PC-9 (cell line): ENCODE results near the gene CRYBG1.

ENCODE experiments used
- EZH2 ChIP-seq: fragments of 200-600 bp; sonication (generic); IDR thresholded peaks from 2 replicates; pipeline ENCODE4 v1.8.0; 2017; ENCODE audit warnings: antibody characterized with exemption, low read depth
- TF ChIP-seq, protein P1 (sequence below): fragments of 200-600 bp; sonication (generic); conservative IDR thresholded peaks from 2 replicates; pipeline ENCODE4 v1.6.1; 2017; ENCODE audit warnings: mixed run types, antibody characterized with exemption, mild to moderate bottlenecking, moderate library complexity

DNA sequence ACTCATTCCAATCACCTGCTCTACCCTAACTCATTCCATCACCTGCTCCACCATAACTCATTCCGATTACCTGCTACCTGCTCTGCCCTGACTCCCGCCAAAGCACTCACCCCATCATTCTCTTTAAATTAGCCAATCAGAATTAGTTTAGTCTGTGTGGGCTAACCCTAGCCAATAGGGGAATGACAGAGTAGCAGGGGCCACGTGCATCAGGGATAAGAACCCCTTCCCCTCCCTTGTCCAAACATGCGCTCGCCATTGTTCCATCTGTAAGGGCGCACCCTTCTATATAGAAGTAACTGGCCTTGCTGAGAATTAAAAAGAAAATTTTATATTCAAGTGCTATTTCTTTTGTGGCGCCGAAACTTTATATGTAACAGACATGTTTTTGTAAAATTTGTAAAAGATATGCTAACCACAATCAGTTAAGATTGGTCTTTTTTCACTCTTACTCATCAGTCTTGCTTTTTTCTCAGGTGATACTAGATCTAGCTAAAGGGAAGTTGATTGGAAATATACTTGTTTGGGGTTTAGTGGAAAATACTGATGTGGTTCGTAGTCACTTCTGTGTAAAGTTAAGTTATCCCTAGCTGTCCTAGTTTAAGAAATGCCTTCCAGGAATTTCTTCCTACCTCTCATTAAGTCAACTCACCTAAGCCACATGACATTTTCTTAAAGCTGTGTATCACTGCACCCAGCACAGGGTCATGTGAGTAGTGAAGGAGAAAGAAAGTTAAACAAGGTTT is 252.3 kb downstream of the CRYBG1 start:
- TF ChIP-seq, protein P1, sequence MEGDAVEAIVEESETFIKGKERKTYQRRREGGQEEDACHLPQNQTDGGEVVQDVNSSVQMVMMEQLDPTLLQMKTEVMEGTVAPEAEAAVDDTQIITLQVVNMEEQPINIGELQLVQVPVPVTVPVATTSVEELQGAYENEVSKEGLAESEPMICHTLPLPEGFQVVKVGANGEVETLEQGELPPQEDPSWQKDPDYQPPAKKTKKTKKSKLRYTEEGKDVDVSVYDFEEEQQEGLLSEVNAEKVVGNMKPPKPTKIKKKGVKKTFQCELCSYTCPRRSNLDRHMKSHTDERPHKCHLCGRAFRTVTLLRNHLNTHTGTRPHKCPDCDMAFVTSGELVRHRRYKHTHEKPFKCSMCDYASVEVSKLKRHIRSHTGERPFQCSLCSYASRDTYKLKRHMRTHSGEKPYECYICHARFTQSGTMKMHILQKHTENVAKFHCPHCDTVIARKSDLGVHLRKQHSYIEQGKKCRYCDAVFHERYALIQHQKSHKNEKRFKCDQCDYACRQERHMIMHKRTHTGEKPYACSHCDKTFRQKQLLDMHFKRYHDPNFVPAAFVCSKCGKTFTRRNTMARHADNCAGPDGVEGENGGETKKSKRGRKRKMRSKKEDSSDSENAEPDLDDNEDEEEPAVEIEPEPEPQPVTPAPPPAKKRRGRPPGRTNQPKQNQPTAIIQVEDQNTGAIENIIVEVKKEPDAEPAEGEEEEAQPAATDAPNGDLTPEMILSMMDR, result no peak
- TF ChIP-seq EZH2, result no peak
